GM19023 (cell line): ENCODE data around the gene VIPR2.
"Not testable (repeated sequence)": the region's sequence is repeated elsewhere in the genome, so short reads cannot be mapped to it uniquely, and the experiment has no call there.

Source experiments
- ATAC-seq: cut with Tn5 transposase; IDR thresholded peaks from one replicate; pipeline ENCODE4 v1.9.1; 2021; ENCODE audit warnings: mild to moderate bottlenecking, moderate library complexity; ENCODE audit not compliant: unreplicated experiment

The VIPR2 gene

DNA sequence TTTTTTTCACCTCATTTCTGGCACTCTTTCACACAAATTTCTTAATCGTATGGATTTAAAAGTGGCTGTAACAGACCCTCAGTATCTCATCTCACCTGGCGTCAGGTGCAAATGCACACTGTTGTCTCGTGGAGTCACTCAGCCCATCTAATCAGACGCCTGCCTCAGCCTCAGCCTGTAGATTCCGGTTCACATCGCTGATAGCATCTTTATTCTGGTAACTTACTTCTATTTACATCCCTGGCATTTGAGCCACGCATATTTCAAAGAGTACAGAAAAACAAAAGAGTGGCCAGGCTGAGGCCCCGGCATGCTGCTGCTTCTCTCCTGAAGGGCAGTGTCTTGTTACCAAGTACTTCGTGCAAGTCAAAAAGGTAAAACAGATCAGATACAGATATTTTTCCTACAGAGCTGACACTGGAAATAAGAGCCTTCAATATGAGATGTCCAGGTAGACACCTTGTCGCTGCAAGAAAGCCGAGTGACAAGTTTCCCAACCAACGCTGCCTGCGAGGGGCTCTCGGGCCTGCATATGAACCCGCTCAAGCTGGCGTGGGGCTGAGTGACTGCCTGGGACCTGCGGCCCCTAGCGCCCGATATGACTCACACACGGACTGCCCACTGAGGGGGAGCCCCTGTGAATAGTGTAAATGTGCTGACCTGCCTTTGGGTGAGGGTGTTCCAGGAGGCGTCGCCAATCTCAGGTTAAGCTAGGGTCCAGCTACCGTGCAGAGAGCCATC is 4.3 kb downstream of the VIPR2 start:
- ATAC-seq = no peak

- ATAC-seq = no peak
Observed at GRCh38 chr7:159139639-159140038, 5.0 kb downstream of the VIPR2 start.

DNA sequence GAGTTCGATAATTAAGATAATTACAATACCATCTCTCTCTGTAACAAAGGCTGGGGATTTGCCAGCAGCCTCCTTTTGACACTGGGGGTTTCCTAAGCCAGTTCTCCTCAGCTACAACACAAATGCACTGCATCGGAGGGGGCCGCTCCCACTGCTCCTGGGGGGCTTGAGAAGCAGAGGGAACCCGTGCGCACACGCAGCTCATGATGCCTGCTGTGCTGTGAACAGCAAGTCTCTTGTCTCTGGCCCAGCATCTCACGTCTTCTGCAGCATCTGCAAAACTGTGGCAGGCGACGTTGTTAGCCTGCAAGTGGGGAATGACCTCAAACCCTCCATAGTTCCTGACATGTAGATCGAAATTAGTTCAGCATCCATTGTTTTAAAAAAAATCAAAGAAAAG is 5.5 kb downstream of the VIPR2 start:
- ATAC-seq = no peak

DNA sequence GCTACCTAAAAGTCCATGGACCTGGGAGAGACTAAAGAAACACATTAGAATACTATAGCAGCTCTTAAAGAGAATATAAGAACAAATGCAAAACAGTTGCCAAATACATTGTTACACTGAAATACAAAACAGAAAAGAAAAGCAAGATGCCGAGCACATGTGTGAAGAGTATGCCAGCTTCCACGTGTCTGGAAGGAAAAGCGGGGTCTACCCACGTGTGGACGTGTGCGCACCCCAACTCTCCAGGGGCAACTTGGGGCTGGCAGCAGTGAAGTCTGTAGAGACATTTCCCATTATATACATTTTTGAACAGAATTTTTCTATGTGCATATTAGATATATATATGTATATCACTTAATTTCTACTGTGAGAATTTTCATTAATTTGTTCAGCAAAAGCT is 6.2 kb downstream of the VIPR2 start:
- ATAC-seq = no peak

GRCh38 chr7:159137906-159138305 is 6.8 kb downstream of the VIPR2 start:
- ATAC-seq = no peak

DNA sequence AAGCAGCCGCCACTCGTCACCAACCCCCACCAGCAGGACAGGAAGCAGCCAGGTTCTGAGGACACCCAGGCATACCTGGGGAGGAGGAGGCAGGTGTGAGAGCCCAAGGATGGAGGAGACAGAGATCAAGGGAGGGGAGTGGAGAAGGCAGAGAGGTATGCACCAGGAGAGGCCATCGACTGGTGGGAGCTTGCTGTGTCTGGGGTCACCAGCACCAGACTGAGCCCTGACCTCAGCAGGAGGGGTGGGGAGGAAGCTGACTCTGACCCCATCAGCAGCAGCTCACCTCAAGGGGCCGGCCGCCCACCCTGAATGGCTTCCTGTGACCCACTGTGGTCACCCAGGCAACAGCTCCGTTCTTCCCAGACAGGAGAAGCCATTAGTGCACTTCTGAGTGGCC is 7.8 kb downstream of the VIPR2 start:
- ATAC-seq = no peak

DNA sequence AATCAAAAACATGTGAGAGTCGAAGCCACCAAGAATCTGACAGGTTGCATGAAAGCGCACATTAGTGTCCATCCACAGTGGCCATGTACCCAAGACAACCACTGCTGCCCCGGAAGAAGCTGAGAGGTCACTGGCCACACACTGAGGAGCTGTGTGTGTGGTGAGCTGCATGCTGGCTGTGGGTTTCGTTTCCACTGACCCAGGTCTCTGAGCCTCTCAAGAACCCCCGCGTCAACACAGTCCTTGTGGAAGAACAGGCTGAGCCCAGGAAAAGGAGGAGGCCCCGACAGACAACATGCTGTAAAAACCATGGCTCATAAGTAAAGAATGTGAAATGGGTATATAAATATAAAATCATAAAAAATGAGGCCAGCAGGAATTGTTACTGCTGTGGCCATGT is 8.2 kb downstream of the VIPR2 start:
- no peak for ATAC-seq

DNA sequence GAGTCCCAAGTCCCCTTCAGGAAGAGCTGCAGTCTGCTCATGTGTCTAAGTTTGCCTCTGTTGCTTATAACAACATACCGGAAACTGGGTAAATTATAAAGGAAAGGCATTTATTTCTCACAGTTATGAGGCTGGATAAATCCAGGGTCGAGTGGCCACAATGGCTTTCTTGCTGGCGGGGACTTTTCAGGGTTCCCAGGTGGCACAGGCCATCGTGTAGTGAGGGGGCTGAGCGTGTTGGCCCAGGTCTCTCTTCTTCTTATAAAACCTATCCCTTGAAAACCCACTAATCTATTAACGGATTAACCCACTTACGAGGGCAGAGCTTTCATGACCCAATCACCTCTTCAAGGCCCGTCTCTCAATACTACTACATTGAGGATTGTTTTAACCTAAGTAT is 8.7 kb downstream of the VIPR2 start:
- ATAC-seq = no peak

GRCh38 chr7:159132670-159133443 is 11.8 kb downstream of the VIPR2 start:
- ATAC-seq = not testable (repeated sequence)

DNA sequence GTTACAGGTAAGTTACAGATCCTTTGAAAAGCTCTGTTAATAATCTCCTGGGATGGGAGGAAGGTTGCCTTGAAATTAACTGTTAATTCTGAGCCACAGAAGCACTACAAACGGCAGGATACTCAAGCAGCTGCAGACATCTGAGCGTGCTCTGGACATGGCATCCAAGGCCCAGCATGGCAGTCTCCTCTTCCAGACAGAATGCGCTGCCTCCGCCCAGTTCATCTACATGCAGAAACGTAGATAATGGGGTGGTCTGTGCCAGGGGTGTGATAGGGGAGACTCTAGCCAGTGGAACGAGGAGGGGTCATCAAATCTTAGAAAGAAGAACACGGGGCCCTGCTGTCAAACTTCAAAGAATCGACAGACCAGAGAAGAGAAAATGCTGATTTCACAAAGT is 13.8 kb downstream of the VIPR2 start:
- no peak for ATAC-seq

DNA sequence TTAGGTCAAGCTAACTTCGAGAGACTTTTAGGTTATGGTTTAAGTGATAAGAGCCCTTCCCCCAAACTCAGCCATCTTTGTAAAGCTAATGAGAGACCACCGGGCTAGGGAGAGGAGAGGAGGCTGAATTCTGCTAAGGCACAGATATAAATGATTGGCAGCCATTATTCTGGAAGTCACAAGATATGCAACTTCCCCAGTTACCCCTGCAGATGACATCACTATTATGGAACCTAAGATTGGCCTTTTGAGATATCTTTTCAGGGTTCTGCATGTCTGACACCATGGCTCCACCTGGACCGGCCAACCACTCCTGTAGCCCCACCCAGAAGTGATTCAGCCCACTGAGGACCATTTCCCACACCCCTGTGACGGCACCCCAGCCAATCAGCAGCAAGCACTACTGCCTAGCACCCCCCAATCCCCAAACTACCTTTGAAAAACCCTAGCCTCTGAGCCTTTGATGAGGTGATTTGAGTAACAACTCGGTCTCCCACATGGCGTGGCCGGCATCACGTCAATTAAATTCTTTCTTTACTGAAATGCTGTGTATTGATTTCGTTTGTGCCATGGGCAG is 14.4 kb downstream of the VIPR2 start:
- no peak for ATAC-seq

DNA sequence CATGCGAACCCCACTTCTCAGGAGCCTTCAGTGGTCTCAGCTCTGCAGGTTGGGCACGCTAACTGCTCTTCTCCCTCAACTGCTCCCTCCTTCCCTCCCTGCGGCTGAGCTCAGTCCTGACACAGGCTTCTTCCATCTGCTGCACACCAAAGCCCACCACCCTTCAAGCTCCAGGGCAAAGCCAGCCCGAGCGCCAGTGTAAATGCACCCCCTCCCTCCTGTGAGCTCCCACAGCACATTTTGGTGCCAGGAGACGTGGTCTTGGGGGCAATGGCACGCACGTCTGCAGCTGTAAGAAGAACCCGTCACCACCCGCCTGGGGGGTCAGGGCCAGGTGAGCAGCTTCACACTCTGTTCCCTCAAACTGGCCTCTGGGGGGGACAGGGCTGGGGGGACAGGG is 15.9 kb downstream of the VIPR2 start:
- no peak for ATAC-seq

GRCh38 chr7:159127691-159128642 is 16.7 kb downstream of the VIPR2 start:
- no peak for ATAC-seq

DNA sequence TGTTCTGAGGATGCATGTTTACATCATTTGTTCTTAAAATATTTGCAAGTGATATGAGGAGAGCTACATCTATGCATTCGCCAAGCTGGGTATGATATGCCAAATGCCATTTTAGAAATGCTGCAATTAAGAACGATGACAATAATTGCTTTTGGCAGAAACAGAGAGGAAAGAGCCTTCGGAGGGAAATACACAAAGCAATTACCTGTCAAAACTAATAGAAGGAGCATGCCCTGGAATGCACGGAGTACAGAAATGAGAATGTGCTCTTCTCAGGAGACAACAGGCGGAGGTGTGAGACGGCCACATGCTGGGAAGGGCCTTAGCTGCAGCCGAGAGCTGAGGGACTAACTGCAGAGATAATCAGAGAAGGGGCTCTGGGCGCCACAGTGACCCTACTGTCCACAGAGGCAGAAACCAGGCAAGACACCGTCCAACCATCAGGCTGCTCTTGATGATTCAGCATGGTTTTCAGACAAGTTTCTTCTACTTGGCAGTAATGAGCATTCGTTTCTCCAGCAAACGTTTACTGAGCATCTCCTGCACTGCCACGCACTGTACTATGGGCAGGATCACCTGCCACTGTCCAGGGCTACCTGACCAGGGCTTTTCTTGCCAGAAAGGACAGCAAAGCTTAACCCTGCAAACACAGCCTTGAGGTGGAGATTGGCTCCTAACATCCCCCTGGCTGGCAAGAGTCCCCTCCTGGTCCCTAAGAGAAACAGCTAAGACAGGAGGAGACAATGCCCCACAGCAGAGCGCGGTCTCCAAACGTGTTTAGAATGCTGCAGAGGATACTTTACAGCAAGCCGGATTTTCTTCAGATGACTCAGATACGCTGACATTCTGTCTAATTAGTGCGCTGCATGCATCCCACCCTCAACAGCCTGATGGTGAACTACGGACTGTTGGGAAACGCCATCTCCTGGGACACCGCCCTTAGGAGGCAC is 18.1 kb downstream of the VIPR2 start:
- no peak for ATAC-seq

GRCh38 chr7:159125955-159126270 is 18.8 kb downstream of the VIPR2 start:
- no peak for ATAC-seq

GRCh38 chr7:159125104-159125954 is 19.3 kb downstream of the VIPR2 start:
- no peak for ATAC-seq

DNA sequence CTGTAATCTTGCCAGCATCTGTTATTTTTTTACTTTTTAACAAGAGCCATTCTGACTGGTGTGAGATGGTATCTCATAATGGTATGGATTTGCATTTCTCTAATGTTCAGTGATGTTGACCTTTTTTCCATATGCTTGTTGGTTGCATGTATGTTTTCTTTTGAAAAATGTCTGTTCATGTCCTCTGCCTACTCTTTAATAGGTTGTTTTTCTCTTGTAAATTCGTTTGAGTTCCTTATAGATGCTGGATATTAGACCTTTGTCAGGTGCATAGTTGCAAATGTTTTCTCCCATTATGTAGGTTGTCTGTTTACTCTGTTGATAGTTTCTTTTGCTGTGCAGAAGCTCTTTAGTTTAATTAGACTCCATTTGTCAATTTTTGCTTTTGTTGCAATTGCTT is 20.9 kb downstream of the VIPR2 start:
- ATAC-seq = not testable (repeated sequence)

DNA sequence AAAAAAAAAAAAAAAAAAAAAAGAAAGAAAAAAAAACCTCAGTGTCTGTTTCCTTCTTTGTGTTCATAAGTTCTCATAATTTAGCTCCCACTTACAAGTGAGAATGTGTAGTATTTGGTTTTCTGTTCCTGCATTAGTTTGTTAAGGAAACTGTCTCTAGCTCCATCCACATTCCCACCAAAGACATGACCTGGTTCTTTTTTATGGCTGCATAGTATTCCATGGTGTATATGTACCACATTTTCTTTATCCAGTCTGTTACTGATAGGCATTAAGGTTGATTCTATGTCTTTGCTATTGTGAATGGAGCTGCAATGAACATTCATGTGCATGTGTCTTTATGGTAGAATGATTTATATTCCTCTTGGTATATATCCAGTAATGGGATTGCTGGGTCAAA is 21.4 kb downstream of the VIPR2 start:
- ATAC-seq = not testable (repeated sequence)

GRCh38 chr7:159122276-159122675 is 22.4 kb downstream of the VIPR2 start:
- no peak for ATAC-seq
